GM18507 (cell line): ENCODE measurements around the gene CYBRD1.
"Not testable (repeated sequence)": the region's sequence is repeated elsewhere in the genome, so short reads cannot be mapped to it uniquely, and the experiment has no call there.

Experiments used
- DNase-seq: peaks from one replicate; pipeline ENCODE4 v3.0.0; 2011; ENCODE audit warnings: low read depth; ENCODE audit not compliant: insufficient read length; ENCODE audit errors: extremely low spot score
- FAIRE-seq: peaks from 2 replicates; lab custom pipeline; 2011; peaks lifted over from hg19 to GRCh38; lab: Jason Lieb, UNC

Gene CYBRD1, protein sequence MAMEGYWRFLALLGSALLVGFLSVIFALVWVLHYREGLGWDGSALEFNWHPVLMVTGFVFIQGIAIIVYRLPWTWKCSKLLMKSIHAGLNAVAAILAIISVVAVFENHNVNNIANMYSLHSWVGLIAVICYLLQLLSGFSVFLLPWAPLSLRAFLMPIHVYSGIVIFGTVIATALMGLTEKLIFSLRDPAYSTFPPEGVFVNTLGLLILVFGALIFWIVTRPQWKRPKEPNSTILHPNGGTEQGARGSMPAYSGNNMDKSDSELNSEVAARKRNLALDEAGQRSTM

DNA sequence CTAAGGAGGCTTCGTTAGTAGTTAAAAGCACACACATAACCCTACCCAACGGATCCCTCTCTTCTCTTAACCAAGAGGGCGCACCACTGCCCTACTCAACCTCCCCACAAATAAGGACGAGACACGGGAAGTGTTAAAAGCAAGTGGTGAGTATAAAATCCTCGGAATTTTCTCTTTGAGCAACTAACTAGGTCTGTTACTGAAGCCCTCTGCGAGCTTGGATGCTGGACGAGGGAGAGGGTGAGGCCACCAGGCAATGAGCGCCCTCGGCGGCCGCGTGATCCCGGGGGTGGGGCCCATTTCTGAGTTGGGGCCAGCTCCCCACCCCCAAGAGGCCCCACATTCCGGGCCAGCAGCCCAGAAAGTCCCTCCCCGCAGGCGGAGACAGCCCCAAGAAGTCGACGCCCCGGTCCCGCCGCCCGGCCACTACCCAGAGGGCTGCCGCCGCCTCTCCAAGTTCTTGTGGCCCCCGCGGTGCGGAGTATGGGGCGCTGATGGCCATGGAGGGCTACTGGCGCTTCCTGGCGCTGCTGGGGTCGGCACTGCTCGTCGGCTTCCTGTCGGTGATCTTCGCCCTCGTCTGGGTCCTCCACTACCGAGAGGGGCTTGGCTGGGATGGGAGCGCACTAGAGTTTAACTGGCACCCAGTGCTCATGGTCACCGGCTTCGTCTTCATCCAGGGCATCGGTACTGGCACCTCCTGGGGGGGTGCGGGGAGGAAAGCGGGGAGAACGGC lies at the start of gene CYBRD1:
TSS of gene CYBRD1 (plus strand) at position 423 of the 736 bp plus-strand sequence. CDS start at position 495, 72 bp downstream.
- FAIRE-seq = peak; percentile 31
- no peak for DNase-seq

DNA sequence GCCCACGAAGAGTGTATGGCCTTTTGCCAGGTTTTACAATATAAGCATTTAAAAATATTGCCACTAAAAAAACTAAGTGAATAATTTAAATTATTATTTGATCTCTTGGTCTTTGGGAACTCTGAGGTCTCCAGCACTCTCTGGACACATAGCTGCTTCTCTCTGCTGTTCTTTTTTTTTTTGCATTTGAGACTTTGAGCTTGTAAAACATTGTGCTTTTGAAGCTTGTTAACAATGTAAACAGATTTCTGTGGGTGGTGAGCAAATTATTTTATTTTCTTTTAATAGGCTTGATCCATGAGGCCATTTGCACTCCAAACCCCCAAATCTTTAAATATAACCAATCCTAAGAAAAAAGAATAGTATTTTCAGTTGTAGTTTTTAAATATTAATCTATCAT lies 46.3 kb upstream of the CYBRD1 start:
- FAIRE-seq = no peak
- DNase-seq = no peak

DNA sequence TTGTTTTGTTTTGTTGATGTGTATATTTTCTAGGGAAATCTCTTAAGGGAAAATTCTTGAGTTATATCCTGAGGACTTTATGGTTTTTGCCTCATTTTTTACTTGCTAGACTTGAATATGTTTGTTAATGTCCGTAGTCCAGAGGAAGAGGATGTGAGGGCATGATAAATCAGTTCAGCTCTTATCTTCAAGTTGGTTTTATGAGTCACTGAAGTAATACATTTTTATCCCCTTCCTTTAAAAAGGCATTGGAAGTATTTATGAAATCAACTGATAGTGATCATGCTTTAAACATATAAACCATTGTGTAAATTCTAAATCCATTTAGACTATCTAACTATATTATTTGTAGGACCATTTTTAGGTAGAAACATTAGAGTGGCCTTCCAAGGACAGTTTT lies 43.9 kb upstream of the CYBRD1 start:
- DNase-seq (no peak), FAIRE-seq (no peak)

DNA sequence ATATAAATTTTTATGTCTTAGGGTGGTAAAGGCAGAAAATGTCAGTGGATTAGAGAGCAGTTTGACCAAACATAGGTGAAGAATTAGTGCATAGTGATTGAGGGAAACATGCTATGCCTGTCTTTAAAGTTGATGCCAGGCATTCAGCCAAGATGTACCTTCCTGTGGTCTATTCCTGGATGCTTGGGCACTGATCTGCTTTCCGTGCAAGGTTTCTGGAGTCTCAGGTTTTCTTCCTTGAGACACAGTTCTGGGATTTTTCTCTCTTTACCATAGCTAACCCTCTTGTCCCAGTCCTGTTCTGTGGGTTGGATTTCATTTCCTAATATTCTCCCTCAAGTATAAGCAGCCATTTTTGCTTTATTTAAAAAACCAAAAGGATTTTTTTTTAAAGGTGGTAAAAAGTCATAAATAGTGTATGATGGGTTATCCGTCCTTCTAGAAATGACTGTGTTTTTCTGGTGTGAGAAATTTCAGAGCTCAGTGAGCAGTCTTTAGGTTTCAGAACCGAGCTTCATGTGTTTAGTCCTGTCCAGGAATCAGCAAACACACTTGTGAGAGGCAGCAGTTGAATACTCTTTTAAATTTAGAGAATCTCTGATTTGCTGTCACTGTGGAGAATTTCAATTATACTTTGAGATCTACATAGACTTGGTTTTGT lies 43.0 kb upstream of the CYBRD1 start:
- FAIRE-seq (peak; percentile 50), DNase-seq (no peak)

DNA sequence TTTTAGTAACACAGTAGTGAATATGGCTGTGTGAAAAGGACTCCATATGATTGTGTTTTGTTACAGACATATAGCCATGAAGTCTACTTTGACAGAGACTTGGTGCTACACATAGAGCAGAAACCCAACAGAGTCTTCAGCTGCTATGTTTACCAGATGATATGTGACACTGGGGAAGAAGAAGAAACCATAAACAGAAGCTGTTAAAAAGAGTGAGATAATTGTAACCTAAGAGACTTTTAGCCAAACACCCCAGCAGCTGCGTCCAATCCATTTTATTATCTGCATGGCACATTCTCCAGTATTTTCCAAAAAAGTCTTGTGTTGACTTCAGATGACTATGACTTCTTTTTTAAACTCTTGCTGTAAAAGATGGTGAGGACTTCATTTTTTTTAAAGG lies 41.4 kb upstream of the CYBRD1 start:
- peak; percentile 45 for FAIRE-seq
- DNase-seq = no peak

DNA sequence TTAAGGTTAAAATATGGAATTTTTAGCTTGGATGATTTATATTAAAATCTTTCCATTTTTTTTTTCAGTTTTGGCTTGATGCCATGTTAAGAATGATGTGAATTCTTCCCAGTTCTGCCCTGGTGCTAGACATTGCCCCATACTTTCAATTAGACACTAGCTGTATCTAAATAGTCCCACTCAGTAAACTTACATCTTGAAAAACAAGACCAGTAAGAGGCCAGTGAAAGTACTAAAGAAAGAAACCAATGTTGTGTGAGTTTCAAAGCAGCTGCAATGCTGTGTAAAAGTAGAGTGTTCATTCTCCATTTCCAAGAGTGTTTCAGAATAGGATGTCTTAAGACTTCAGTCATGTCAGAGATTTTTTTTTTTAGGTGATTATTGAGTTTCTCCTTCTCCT lies 40.0 kb upstream of the CYBRD1 start:
- FAIRE-seq (peak; percentile 26), DNase-seq (no peak)

DNA sequence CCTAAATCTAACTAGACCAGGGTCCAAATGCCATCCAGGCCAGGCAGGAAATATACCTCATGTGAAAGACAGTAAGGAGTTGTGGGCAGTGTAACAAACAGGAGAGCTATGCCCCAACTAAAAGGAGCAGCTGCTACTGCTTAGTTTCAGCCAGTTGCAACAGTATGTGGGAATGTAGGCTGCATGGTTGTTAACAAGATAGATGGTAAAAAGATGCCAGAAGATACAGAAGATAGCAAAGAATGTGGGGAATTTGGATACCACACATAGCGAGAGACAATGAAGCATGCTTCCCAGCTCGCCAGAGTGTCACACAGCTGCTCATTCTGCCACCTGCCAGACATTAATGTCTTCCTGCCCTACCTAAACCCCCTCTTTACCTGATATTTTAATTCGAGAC lies 39.4 kb upstream of the CYBRD1 start:
- FAIRE-seq = no peak
- DNase-seq = no peak

DNA sequence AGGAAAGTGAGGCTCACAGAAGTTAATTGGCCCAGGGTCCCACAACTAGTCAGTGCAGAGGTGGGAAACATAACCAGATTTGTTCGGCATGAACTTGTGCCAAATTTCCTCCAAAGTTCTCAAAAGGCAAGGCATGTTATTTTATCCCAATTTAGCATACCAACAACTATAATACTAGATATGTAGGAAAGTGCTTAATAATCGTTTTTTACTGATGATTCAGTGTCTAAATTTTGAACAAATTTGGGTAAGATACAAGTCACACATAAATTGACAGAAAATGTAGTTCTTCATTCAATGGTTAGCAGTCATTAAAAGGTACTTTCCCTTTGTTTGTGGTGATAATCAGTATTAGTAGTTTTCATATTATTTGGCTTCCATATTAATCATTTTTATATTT lies 38.5 kb upstream of the CYBRD1 start:
- DNase-seq = no peak

DNA sequence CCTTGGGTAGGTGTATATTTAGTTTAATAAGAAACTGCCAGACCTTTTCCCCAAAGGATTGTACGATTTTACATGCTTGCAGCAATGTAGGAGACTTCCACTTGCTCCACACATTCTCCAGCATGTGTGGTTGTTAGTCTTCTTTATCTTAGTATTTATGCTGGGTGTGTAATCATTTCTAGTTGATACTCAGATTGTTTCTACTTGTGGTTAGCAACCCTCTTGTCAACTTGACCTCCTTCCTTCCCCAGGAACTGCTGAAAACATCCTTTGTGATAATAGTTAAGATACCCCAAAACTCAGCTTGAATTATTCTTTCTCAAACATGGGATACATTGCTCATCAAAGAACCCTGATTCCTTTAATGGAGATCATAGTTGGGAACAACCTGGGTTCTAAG lies 37.2 kb upstream of the CYBRD1 start:
- DNase-seq (no peak), FAIRE-seq (no peak)

More for the DNA sequence above, 38.5 kb upstream of the CYBRD1 start:
- no peak for FAIRE-seq

DNA sequence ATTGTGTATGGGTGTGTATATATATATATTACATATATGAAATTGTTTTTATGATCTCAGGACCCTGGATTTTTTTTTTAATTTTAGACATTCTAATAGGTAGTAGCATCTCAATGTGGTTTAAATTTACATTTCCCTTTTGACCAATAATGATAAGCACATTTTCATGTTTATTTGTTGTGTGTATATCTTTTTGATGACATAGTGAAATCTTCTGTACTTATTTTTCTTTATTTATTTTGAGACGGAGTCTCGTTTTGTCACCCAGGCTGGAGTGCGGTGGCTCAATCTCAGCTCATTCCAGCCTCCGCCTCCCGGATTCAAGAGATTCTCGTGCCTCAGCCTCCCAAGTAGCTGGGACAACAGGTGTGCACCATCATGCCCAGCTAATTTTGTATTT lies 35.1 kb upstream of the CYBRD1 start:
- FAIRE-seq (no peak), DNase-seq (no peak)

DNA sequence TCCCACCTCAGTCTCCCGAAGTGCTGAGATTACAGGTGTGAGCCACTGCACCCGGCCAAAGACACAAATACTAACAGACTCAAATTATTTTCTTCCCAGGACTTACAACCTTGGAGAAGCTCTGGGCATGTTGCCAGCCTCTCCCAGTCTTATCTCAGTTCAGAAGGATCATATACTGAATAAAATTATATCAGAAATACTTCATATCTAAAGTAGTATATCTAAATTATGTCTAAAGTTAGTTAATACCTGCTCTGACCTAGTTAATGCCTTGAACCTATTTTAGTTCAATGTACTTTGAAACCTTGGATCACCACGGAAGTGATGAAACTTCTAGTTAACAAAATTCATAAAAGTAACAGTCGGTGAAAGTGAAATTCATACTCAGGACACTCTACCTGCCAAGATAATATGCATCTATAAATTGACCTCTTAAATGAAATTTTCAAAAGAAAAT lies 34.4 kb upstream of the CYBRD1 start:
- DNase-seq (no peak), FAIRE-seq (no peak)

DNA sequence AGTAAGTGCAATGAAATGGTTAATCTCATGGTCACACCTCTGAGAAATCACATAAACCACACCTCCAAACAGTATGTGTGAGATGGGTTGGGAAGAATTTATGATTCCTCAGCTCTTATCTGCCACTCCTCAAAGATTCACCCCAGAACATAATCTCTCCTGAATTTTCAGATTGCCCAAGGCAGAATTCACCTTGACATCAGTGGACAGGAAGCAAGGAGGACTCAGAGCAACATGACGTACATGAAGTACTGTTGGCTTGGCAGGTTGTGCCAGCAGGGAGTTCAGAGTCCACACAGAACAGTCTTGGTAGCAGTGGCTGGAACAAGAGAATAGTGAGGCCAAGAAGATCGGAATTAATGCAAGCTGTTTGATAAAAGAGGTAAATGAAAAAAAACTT lies 31.7 kb upstream of the CYBRD1 start:
- no peak for DNase-seq
- no peak for FAIRE-seq

DNA sequence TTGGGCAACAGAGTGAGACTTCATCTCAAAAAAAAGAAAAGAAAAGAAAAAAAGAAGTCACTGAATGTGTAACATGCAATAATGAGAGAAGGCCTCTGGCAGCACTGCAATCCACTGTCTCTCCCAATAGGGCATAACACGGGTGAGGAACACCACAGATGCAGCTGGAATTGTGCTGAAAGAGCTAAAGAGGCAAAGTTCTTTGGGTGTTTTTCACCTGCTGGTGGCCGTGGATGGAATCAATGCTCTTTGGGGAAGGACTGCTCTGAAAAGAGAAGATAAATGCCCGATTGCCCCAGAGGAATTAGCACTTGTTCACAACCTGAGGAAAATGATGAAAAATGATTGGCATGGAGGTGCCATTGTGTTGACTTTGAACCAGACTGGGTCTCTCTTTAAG lies 31.0 kb upstream of the CYBRD1 start:
- DNase-seq (no peak), FAIRE-seq (no peak)

DNA sequence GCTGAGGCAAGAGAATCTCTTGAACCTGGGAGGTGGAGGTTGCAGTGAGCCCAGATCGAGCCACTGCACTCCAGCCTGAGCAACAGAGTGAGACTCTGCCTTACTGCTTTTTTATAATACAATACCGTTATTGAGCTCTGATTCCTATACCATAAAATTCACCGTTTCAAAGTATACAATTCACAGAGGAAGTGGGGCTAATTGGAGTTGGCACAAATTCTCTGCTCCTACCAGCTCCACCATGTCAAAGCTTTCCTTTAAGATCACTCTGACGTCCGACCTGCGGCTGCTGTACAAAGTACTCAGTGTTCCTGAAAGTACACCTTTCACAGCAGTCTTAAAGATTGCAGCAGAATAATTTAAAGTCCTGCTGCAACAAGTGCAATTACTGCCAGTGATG lies 29.6 kb upstream of the CYBRD1 start:
- no peak for DNase-seq
- no peak for FAIRE-seq

DNA sequence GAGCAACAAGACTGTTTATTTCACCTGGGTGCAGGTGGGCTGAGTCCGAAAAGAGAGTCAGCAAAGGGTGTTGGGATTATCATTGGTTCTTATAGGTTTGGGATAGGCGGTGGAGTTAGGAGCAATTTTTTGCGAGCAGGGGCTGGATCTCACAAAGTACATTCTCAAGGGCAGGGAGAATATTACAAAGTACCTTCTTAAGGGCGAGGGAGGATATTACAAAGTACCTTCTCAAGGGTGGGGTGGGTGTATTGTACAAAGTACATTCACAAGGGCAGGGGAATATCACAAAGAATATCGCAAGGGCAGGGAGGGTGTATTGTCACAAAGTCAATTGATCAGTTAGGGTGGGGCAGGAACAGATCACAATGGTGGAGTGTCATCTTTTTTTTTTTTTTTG lies 24.6 kb upstream of the CYBRD1 start:
- not testable (repeated sequence) for DNase-seq, FAIRE-seq

DNA sequence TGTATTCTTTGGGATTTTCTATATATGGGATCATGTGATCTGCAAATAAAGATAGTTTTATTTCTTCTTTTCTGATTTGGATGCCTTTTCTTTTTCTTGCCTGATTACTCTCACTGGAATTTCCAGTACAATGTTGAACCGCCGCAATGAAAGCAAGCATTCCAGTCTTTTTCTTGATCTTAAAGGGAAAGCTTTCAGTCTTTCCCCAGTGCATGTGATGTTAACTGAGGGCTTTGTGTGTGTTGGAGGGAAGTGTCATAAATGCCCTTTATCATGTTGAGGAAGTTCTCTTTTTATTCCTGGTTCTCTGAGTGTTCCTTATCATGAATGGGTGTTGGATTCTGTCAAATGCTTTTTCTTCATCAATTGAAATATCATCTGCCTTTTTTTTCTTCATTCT lies 16.9 kb upstream of the CYBRD1 start:
- DNase-seq (no peak), FAIRE-seq (no peak)

DNA sequence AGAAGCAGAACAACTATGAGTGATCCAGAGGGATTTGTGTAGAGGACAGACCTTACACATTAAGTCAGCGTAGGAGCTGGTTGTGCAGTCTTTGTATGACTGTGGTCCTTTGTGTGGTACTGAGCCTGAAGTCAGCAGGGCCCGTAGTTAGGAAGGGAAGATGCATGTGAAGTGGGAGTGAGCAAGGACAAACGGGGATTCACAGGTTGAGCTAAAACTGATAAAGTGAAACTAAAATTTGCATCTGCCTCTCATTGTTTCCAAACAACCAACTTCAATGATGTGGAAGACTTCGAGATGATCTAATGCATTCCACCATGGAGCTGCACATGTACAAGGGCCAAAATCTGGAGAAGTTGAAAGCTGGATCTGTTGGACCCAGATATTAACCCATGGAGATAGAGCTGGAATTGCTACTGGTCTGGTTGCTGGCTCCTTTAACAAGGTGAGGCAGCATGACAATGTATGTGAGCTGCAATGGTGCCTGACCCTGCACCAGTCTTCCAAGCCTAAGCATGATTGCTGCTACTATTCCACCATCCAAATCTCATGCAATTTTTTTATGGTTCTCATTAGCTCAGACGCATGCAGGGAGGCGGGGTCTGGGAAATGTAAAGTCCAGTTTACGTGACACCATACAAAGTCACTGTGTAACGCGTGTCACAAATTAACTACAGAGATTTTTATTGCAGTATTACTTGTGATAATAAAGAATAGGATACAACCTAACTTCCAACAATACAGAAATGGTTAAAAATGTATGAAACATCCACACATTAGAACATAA lies 12.1 kb upstream of the CYBRD1 start:
- FAIRE-seq (peak; percentile 83), DNase-seq (no peak)

DNA sequence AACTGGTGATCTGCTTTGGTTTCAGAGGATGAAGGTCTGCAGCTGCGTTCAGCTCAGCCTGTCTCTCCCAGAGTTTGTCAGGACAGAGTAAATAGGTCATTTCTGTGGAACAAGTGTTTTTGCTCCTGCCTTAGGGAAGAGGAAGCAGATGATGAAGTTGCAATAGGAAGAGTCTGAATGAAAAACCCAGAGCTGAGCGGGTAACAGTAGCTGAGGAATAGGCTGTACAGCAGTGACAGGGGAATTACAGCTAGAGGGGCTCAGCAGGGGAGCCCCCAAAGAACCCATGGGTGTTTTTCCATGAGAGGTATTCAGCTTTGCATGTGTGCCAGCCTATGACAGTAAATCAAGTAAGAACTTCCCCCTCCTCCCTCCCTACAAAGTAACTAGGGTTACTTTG lies 10.3 kb upstream of the CYBRD1 start:
- DNase-seq (no peak), FAIRE-seq (no peak)

DNA sequence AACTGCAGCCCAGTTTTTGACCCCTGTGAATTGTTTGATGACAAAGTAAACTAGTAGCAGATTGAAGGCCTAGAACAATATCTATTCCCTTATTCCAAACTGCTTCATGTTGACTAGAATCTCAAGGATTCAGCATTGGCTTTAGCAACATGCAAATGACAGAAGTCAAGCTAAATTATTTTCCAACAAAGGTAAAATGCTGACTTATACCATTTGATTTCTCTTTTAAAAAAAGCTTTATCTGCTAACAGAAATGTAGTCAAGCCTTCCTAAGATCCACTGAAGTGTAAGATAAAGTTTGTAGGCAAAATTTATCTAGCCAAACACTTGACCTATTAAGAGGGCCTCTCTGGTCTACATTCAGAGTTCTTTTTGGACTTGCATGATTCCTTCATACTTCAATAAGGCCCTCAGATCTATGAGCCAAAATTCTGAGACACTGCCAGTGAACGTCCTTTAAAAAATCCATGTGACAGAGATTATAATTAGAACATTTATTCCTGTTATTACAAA lies 9.5 kb upstream of the CYBRD1 start:
- DNase-seq = no peak
- FAIRE-seq = no peak

DNA sequence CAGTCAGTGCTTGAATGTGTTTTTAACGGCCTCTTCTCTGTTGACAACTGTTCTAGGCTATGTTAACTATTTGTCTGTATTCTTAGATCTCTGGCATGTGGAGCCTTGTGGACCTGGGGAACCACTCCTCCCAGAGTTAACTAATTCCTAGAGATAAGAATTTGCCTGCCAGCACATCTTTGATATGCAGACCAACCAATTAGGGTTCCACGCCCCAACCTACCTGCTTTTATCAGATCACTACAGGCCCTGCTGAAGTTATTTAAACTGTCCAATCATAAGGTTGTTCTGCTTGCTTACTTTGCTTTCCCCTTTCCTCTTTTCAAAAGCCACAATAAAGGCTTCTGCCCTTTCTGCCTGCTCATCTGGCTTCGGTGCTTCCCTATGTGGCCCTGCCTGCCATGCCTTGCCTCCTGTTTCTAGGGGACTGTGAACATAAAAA lies 8.5 kb upstream of the CYBRD1 start:
- DNase-seq = no peak
- FAIRE-seq = peak; percentile 9
